Suprapubic skin (tissue), 4 donors: ENCODE measurements around the gene PPP1CC.

Source experiments
- EP300 ChIP-seq: sonication (generic); formaldehyde crosslinking; IDR thresholded peaks from one replicate; pipeline ENCODE4 v1.6.1; 2017; ENCODE audit warnings: antibody characterized with exemption
- POLR2A ChIP-seq, 2 donors: fragments of 450-650 bp; IDR thresholded peaks; one replicate each; pipeline ENCODE4 v1.6.1; 2017; ENCODE audit warnings: antibody characterized with exemption in 2 of 2, mild to moderate bottlenecking in 2 of 2, moderate library complexity in 2 of 2
- POLR2AphosphoS5 ChIP-seq, 3 donors: sonication (generic); formaldehyde crosslinking; IDR thresholded peaks; one replicate each; pipeline ENCODE4 v1.6.1; 2017; ENCODE audit warnings: antibody characterized with exemption in 3 of 3
- TF ChIP-seq, protein P1 (sequence below), 2 donors: fragments of 200-600 bp in 1 of 2; fragments of 450-650 bp in 1 of 2; sonication (generic) in 1 of 2; IDR thresholded peaks; one replicate each; pipeline ENCODE4 v1.5.1; 2016 to 2019; ENCODE audit warnings: antibody characterized with exemption in 2 of 2, mild to moderate bottlenecking in 1 of 2, moderate library complexity in 1 of 2

DNA sequence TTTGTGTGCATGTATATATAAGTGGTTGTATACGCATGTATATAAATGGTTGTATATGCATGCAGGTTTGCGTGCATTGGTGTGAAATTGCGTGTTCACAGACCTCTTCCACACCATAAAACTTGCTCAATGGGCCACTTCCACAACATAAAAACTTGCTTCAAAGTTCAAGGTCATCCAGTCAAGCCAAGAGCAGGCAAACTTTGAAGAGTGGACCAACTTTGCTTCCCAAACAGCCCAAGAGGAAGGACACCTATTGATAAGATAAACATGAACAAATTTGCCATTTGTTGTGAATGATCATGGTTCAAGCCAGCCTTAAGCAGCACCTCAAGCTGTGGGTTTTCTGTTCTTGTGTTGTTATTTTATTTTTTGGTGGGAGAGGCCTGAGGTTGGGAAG is 25.2 kb upstream of the PPP1CC start:
- no peak for TF ChIP-seq POLR2A (IDR thresholded peaks at IDR 0.05)
- TF ChIP-seq, protein P1, sequence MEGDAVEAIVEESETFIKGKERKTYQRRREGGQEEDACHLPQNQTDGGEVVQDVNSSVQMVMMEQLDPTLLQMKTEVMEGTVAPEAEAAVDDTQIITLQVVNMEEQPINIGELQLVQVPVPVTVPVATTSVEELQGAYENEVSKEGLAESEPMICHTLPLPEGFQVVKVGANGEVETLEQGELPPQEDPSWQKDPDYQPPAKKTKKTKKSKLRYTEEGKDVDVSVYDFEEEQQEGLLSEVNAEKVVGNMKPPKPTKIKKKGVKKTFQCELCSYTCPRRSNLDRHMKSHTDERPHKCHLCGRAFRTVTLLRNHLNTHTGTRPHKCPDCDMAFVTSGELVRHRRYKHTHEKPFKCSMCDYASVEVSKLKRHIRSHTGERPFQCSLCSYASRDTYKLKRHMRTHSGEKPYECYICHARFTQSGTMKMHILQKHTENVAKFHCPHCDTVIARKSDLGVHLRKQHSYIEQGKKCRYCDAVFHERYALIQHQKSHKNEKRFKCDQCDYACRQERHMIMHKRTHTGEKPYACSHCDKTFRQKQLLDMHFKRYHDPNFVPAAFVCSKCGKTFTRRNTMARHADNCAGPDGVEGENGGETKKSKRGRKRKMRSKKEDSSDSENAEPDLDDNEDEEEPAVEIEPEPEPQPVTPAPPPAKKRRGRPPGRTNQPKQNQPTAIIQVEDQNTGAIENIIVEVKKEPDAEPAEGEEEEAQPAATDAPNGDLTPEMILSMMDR (IDR thresholded peaks at IDR 0.05), result no peak
- TF ChIP-seq POLR2AphosphoS5 (IDR thresholded peaks at IDR 0.05), result no peak
- no peak for TF ChIP-seq EP300
